Stimulated activated CD8-positive, alpha-beta memory T cell treated with anti-CD3 and anti-CD28 coated beads, Interleukin-12 subunit alpha, Interleukin-12 subunit beta, amount 100 ng/mL, for 4 hours (primary cell): ENCODE data around the gene RAB35.

Experiments used
- DNase-seq: peaks from one replicate; pipeline ENCODE4 v3.0.0-alpha.2; 2020; ENCODE audit warnings: low read depth

The RAB35 gene

DNA sequence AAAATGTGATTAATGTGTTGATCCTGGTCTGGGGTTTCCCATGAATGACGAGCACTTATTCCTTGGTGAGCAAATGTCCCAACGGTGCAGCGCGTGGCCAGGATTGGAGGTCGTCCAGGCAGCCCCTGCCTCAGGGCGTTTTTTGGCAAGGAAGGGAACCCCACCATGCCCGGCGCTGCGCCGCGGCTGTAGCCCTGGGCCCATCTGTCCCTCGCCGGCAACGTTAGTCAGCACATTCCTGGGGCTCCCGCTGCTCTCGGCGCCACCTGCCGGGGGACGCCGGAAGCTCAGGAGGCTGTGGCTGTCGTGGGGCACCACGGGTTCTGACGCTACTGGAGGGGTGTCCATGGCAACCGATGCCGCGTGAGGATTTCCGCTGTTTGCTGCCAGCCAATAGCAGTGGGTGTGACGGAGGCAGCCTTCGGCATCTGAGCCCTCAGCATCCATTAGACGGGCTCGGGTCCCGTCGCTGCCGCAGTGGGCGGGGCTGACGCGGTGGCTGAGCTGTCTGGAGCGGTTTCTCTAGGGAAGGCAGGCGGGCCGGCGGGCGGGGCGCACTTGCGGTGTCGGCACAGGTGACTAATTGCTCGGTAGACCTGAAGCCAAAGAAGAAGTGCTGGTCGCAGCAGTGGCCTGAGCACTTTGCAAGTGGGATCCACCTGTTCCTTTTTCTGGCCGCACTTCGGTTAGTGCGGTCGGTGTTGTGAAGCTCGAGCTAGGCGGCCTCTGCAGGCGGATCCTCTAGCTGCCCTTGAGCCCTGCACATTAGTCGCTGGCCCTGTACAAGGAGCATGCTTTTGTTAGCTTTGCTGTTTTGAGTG is 29.5 kb downstream of the RAB35 start:
- peak; percentile 99 for DNase-seq

DNA sequence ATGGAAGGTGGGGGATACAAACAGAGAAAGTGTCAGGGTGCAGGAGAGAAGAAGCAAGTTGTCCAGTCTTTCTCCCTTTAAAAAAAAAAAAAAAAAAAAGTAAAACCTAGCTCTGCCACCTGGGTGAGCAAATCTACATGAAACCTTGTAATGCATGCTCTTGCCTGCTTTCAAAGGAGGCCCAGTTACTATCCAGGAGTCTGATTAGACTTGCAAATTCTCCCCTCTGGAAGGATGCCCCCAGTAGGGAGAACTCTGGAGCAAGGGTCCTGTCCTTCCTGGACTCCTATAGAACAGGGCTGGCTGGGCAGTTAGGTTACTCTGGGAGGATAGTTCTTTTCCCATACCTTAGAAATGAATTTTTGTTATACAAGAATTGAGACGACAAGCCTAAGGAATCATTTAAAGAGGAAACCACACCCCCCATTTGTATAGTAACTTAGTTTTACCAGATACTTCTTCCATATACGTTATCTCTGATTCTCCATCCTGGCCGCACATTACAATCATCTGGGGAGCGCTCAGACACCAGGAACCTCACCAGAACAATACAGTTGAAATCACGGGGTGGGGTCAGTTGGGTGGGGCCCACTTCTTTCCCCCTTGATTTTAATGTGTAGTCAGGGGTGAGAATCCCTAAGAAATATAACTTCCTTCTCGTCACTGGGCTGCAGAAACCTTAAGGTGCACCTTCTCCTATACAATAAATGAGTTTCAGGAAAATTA is 30.5 kb downstream of the RAB35 start:
- DNase-seq, result no peak

GRCh38 chr12:120081641-120082040 is 34.9 kb downstream of the RAB35 start:
- DNase-seq, result no peak

DNA sequence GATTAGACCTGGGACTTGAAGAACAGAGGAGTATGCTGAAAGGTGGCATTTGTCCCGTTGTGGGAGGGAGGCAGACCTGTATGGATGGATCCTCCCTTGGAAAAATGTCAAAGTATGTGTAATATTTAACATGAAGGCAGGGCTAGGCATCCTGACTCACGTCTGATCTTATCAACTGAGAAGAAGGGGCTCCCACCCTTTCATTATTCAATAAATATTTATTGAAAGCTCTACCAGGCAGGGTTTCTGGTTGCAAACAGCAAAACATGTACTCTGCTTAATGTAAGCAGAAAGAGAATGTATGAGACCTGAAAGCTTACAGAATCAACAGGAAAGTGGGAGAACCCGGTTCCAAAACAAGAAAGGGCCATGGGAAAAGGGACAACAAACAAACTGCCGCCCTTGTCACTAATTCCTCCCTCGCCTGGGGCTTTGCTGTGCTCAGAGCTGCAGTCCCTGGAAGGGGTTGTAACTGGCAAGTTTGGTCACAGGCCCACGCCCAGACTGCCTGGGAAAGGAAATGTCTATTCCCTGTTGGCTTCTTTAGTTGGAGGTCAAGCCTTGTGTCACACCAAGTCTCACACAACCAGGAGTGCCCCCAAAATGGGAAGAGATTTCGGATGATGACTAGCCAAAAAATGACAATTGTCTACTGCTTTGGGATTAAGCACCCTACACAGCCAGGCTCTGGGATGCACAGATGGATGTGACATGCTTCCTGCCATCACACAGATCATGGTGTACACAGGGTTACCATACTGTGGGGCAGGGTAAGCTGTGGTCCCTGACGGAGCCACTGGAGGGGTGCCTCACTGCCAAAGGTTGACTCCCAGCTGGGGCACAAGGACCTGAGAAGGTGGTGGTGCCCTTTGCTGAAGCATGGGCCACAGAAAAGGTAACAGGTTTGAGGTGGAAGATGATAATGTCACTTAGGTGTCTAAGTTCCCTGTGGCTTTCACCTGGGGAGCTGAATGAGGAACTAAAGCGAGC is 36.8 kb downstream of the RAB35 start:
- no peak for DNase-seq

DNA sequence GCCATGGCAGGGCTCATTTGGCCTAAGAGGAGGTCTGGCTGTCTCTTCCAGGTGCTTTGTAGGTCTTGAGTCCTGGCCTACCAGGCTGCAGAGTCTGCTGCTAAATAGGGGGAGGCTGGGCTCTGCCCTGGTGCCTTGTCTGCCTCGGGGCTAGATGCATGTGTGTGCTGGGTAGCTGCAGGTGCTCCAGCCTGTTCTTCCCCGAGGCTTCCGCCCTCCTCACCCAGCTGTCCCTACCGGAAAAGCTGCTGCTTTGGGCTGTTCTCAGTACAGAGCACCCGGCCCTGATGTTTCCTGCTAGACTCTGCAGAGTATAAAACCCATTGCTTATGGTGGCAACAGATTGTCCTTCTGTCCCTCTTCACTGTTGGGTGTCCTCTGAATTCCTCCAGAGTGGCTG is 37.7 kb downstream of the RAB35 start:
- no peak for DNase-seq

DNA sequence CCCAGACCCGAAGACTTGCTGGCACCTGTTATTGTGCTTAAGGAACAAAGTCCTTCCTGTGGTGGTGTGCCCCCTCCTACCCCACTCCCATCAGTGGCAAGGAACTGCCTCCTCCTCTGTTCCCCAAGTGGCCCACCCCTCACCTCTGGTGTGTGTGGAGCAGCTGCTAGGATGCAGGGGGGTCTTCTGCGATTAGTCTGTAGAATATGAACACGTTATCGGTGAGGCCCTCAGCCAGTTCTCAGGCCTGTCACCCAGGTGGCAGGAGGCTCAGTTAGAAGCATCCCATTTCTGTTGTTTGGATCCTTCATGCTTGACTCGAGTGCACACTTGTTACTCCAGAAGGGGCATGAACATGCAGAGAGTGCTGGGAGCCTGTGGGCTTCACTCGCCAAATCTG is 39.3 kb downstream of the RAB35 start:
- DNase-seq, result no peak

GRCh38 chr12:120076651-120077050 is 39.9 kb downstream of the RAB35 start:
- no peak for DNase-seq

- DNase-seq, result no peak
Measured at GRCh38 chr12:120075034-120075616, 41.4 kb downstream of the RAB35 start.

GRCh38 chr12:120072472-120073249 is 43.9 kb downstream of the RAB35 start:
- DNase-seq, result no peak

GRCh38 chr12:120071493-120072020 is 45.0 kb downstream of the RAB35 start:
- no peak for DNase-seq

DNA sequence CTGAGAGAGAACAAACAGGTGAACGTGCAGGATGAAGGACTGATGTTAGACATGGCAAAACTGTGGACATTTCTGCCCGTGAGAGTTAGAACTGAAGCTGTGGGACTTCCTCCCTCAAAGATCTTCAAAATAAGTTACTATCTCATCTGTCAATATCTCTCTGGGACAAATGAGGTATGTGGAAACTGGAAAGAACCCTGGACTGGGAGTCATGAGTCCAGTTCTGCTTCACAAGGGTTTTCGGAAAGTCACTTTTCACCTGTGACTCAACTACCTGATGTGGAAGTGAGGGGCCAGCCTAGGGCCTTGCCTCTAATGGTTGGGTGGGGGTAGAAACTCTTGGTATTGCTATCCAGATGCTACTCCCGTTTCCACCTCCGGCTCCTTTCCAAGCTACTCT is 47.3 kb downstream of the RAB35 start:
- no peak for DNase-seq

DNA sequence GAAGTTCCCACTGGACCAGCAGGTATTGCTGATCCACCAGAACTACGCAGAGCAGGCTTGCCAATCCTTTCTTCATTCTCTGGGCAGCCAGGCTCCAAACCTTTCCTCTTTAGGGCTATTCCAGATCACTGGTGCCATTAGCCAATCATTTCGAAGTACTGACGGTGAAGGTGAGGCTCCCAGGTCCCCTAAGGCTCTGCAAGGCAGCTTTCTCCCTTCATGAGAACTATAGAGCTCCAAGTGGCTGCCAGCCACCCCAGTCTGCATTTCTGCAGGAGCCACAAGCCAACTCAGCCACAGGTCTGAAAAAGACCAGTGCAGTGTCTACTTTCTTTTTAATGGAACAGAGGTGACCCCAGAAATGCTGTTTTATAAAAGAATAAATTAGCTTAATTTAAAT is 48.7 kb downstream of the RAB35 start:
- DNase-seq, result no peak

GRCh38 chr12:120067084-120067869 is 49.3 kb downstream of the RAB35 start:
- DNase-seq, result no peak

GRCh38 chr12:120066341-120066740 is 50.2 kb downstream of the RAB35 start:
- no peak for DNase-seq

DNA sequence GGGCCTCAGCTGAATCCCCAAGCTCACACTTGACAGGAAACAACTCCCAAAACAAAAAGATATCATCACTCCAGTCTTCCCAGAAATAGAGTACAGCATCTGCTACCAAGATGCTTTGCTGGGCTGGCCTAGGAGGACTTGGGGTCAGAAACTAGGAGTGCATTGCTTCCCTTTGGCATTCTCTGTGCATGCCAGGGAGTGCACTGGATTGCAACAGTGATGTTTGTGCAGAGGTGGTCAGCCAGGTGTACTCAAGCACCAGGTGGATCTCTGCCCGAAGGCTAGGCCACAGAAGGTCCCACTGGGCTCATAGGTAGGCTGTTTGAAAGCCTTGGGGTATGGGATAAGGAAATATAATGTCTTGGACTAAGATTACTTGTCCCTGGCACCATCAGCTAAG is 51.1 kb downstream of the RAB35 start:
- no peak for DNase-seq

- no peak for DNase-seq
Measured at GRCh38 chr12:120064054-120064940, 52.3 kb downstream of the RAB35 start.

- DNase-seq, result no peak
Measured at GRCh38 chr12:120062976-120063579, 53.5 kb downstream of the RAB35 start.

GRCh38 chr12:120061575-120062214 is 54.9 kb downstream of the RAB35 start:
- DNase-seq, result no peak
